ENCODE measurements around the gene PLEKHG2.

DNA sequence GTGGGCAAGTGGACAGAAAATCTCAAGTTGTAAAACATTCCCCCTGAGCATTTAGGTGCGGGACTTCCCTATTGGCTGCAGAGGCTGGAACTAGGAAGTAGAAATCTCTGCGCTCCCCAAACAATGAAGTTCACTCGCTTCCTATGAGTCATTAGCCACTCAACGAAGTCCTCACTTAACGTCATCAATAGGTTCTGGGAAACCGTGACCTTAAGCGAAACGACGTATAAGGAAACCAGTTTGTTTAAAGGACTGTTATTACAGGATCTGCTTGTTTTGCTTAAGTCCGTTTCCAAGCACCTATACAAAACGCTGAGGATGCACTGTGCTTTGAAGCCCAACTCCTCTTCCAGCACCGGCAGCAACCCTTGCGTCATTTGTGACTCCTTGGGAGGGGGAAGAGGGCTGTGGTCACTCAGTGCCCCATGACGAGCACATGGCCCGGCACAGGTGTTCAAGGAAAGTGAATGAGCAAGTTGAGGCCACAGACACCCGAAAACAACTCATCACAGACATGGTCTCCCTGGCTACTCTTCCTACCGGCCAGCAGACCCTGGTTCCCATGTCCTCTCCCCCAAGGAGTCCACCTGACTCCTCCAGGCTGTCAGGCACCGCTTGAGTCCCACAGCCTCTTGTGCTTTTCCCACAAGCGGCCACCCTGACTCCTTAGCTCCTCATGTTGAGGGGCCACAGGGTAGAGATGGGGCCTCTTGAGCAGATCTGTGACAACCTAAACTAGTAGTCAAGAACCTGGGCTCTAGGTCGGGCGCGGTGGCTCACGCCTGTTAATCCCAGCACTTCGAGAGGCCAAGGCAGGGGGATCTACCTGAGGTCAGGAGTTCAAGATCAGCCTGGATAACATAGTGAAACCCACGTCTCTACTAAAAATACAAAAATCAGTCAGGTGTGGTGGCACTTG, 18.5 kb downstream of the PLEKHG2 start:
- no peak for TF ChIP-seq CTCF (IDR thresholded peaks at IDR 0.05)
- TF ChIP-seq POLR2A (IDR thresholded peaks at IDR 0.05): no peak
